Measurements from ENCODE around the gene TTLL5.

TTLL5 gene

DNA sequence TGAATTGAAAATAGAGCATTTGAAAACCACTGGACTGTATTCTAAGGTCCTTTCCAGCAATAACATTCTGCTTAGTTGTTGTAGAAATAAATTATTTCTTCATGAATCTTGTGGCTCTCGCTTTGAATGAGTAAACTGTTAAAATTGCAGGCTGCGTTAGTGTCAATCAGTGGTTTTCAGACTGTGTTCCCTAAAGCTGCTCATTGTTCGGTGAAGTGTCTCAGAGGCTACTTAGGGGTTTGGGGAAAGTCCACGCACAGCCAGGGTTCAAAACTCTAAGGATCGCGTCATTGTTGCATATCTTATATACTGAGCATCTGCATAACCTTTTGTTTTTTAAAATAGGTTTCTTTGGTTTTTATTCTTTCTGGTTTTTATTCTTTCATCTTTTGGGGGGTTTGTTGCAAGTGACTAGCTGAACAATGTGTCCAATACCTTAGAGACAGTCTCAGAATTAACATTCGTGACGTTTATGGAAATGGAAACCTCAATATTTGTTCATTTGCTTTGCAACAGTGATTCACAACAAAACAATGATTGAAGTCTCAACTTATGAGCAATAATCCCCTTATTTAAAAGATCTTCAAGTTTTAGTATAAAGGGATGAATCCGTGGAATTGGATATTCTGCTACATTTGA lies 108.1 kb downstream of the TTLL5 start:
- DNase-seq = no peak
- intact Hi-C loops (cut with DNase I) = no loop called here

DNA sequence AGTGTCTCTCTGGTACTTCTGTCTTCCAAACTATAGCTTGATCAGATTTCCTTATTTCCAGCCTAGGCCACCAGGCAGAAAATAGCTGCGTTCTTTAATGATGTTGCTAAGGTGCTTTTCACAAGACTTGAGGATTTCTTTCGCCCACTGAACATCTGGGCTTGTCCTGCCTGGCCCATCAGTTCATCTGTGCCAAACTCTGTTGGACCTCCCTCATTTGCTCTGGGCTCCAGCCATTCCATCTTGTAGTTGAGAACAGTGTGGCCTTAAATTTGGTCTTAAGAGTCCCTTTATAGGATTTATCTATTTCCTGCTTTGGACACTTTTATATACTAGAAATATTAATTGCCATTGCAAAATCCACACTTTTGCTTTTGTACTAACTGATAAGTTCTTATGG lies 109.6 kb downstream of the TTLL5 start:
- intact Hi-C loops (cut with DNase I) = no loop called here
- no peak for DNase-seq

GRCh38 chr14:75771595-75771994 lies 110.5 kb downstream of the TTLL5 start:
- intact Hi-C loops (cut with DNase I) = no loop called here
- no peak for DNase-seq

DNA sequence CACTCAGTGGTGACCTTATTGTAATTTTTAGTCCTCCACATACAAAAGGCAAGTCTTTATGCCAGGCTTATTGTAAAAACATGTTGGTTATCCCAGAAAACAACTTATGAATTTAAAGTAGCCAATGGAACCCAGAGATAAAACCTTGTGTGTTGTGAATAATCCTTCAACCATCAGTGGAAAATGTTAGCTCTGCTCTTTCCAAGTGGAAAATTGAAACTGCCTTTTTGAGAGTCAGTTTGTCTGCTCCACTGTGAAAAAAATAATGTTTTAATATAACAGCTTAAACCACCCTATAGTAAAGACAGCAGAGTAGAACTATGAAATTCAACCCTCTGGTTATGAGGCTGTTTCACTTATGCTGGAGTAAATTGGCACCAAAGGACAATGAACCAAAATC lies 112.0 kb downstream of the TTLL5 start:
- intact Hi-C loops (cut with DNase I) = no loop called here

DNA sequence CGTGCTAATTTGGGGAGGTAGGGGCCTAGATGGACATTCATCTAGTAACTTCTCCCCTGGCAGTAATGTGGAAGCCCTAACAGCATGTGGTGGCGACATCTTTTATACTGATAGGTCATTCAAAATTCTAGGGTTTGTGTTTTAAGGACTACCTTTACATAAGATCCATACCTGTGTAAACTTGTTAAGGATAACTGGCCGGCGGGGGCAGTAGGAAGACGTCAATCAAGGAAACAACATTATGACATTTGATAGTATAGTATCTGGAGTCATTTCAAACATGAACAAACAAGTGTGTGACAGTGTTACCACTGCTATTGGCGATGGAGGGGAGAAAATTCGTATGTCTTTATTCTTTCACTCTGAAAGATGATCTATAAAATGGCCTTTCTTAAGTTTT lies 120.0 kb downstream of the TTLL5 start:
- no peak for DNase-seq
- intact Hi-C loops (cut with DNase I) = no loop called here

More for the DNA sequence above, 112.0 kb downstream of the TTLL5 start:
- no peak for DNase-seq

DNA sequence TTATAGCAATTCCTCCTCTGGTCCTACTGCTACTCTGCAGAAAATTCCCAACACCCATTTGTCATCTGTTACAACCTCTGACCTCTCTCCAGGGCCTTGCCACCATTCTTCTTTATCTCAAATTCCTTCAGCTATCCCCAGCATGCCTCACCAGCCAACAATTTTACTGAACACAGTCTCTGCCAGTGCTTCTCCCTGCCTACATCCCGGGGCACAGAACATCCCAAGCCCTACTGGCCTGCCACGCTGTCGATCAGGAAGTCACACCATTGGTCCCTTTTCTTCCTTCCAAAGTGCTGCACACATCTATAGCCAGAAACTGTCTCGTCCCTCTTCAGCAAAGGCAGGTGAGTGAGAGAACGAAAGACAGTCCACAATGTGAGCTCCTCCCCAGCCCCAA lies 122.1 kb downstream of the TTLL5 start:
- no peak for DNase-seq
- intact Hi-C loops (cut with DNase I) = no loop called here

GRCh38 chr14:75783602-75784313 lies 122.7 kb downstream of the TTLL5 start:
- DNase-seq = no peak
- intact Hi-C loops (cut with DNase I) = no loop called here

DNA sequence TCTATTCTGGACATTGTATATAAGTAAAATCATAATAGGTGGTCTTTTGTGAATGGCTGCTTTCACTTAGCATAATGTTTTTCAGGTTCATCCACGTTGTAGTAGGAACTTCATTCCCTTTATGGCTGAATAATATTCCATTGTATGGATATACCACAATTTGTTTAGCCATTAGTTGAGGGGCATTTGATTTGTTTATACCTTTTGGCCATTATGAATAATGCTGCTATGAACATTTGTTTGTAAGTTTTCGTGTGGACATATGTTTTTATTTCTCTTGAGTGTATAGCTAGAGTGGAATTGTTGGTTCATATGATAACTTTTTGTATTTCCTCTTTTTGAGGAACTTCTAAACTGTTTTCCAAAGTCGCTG lies 123.3 kb downstream of the TTLL5 start:
- intact Hi-C loops (cut with DNase I) = no loop called here
- no peak for DNase-seq

DNA sequence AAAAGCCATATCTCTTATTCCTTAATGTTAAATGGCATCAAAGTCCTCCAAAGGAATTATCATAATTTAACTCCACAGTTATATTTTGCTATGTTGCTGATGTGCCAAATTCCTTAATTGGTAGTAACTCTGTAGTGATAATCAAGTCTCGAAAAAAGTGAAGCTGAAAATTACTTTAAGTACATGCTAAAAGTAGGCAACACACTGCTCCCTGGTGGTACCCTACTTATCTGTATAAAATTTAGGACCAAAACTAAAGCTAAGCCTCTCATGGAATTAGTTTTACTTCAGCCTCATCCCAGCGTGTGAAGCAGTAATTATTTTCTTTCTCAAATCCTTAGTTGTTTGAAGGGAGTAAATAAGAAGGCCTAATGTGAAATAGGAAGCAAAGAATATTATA lies 132.8 kb downstream of the TTLL5 start:
- intact Hi-C loops (cut with DNase I) = loop anchor here (5.0 kb wide), 1 partner anchor 82 kb away; no protein-coding TSS in a partner anchor
- DNase-seq = peak in 7 of 42 donors; percentile 15 to 61 (median 34)

DNA sequence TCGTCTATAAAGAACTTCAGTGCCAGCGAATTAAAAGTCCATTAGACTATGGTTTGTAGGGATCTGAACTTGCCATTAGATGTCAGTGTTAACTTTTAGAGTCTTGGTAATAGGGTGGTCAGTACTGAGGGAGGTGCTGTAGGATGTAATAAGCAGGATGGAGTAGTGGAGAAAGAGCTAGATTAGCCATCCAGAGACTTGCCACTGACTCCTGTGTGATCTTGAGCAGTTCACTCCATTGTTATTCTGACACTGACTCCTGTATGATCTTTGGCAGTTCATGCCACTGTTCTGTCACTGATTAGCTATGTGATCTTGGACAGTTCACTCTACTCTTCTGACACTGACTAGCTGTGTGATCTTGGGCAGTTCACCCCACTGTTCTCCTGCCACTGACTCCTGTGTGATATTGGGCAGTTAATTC lies 133.6 kb downstream of the TTLL5 start:
- intact Hi-C loops (cut with DNase I) = loop anchor here (5.0 kb wide), 2 partner anchors 82 to 188 kb away; partner anchors contain the start of gene TGFB3
- DNase-seq = peak in 1 of 42 donors; percentile 29

DNA sequence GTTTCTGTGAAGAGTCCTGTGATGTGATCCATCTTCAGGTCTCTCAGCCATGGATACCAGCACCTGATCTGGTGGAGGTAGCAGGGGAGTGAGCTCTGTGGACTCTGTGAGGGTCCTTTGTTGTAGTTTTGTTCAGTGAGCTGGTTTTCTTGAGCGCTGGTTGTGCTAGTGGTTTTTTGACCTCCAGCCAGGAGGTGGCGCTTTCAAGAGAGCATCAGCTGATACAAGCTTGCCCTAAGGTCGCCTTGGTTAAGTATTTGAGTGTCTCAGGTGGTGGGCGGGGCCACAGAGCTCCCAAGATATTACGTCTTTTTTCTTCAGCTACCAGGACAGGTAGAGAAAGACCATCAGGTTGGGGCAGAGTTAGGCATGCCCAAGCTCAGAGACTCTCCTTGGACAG lies 139.7 kb downstream of the TTLL5 start:
- intact Hi-C loops (cut with DNase I) = no loop called here
- DNase-seq = no peak

DNA sequence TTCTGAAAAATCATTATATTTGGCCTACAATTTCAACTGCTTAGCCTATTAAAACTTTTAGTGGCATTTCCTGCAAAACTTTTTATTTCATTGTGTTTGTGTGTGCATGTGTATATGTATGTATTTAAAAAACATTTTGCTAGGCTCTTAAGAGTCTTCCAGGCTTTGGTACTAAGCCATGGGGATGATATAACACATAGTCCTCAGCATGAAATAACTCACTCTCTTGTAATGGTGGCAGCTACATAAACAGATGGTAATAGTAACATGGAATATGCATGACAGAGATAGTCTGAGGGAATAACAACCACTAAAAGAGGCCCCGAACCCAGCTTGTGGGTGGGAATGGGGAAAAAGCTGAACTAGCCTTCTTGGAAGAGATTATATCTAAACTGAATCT lies 141.4 kb downstream of the TTLL5 start:
- intact Hi-C loops (cut with DNase I) = no loop called here
- DNase-seq = no peak

DNA sequence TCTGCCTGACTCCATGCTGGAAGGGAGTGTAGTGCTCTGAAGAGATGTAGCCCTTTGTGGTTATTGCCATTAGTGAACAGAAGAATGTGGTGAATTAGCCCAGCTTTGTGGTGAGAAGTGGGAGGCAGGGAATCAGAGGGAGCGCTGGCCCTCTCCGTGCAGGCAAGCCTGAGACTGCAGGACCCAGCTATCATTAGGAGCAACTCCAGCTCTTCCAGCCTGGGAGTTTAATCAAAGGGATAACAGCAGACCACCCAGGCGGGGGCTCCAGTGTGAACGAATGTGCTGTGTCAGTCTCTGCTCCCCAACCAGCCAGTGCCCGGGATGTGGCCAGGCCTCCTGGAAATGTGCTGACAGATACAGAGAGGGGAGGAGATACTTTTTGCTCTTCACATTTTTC lies 142.7 kb downstream of the TTLL5 start:
- intact Hi-C loops (cut with DNase I) = no loop called here
- DNase-seq = no peak

DNA sequence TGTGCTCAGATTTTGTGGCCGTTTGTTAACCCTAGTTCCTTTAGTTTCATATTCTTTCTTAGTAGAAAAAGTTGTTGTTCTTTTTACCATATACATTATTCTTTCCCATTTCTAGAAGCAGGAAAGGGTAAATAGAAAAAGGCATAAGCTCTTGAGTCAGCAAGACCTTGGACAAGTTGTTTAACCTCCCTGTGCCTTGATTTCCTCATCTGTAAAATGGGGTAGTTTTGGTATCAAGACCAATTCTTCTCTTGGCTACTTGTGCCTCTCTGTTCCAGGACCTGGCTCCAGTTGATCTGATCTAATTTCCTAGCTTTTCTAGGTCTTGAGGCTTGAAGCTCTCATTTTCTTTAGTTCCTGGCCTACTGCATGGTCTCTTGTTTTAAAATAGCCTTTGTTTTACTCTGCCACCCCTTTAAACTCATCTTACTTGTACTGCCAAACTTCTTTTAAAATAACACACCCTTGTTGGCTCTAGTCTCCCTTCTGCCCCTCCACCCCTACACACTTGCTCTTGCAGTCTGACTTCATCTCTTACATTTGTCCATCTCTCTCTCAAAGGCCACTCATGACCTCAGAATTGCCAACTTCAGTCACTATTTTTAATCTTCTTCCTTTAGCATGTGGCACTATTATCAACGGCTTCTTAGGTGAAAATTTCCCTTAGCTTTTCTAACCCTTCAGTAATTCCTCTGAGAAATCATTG lies 143.7 kb downstream of the TTLL5 start:
- DNase-seq = no peak
- intact Hi-C loops (cut with DNase I) = no loop called here

DNA sequence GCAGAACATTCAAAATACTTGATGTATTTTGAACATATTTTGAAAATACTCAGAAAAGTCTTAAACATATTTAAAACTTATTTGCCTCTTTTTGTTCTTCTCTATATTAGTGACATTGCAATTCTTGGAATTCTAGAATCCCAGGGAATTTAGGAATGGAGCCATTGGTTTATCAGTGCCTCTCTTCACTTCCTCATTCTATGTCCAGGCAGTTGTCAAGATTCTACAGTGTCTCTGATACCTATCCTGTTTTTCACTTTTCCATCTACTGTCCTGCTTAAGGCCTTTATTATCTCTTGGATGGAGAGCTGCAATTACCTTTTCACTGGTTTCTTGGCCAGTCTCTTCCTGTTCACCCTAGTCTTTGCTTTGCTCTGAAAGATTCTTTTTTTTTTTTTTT lies 144.6 kb downstream of the TTLL5 start:
- intact Hi-C loops (cut with DNase I) = no loop called here
- no peak for DNase-seq

- intact Hi-C loops (cut with DNase I) = no loop called here
Measured at GRCh38 chr14:75806352-75806832, 145.3 kb downstream of the TTLL5 start.

DNA sequence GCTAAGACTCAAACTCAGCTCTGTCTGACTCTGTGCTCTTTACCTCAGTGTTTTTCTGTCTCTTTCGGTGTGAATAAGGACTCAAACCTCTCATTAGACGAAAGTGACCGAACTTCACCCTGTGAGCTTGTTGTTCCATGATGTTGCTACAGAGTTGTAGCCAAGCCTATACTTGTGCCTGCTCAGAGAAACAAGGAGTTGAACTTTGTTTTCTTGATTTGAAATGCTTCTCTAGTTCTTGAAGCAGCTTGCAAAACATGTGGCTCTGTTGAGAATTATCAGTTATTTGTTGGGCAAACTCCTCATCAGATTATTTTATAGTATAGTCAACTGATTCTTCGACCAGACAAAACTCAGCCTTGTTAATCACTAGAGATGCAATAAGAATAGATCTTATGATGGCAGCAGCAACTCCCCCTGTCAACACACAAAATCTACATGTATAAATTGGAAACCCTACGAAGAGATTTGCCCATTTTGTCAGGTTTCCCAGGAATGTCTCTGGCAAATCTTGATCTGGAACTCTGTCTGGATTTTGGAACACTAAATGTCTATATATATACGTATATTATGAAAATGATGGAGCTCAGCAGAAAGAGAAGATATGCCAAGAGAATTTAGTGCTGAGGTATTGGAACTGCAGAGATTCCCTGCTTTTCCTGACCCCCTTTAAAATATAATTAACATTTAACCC lies 146.8 kb downstream of the TTLL5 start:
- intact Hi-C loops (cut with DNase I) = no loop called here
- no peak for DNase-seq

More at GRCh38 chr14:75806352-75806832, 145.3 kb downstream of the TTLL5 start:
- no peak for DNase-seq

GRCh38 chr14:75811136-75811829 lies 150.2 kb downstream of the TTLL5 start:
- intact Hi-C loops (cut with DNase I) = no loop called here
- DNase-seq = no peak

DNA sequence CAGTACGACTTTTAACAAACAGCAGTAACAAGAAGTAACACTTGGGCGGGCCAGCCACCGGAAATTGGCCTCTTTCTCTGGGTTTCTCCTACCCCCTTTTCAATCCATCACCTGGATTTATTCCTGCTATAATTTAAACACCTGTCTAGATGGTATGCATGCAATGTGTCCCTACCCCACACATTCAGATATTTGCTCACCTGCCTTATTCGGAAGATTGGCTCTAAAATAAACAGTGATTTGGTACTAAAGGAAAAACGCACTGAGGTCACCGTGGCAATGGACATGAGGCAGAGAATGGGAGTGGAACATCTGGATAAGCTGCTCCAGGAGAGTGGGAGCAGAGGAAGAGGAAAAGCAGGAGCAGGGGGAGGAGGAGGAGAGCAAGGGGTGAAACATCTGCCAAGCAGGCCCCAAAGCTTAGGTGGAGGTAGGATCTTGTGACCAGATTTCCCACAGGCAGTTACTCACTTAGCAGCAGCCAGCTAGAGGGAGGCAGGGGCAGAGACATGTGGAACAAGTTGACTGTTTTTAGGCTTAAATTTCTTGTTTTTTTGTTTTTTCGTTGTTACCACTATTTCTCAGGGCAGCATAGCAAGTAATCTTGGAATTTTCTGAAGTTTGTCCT lies 150.9 kb downstream of the TTLL5 start:
- DNase-seq = no peak
- intact Hi-C loops (cut with DNase I) = no loop called here

Data from head of caudate nucleus (tissue), 42 donors.